ENCODE data around the gene SCAPER. TPM values are rescaled to one million over a fixed set of nuclear protein-coding genes. Genes with fewer than 3 reads are reported as not detected.

The SCAPER gene
- total RNA-seq, 1 experiment from 2014 or later = 7.4 TPM

GRCh38 chr15:76340803-76341365 lies 564.3 kb downstream of the SCAPER start:
- WGBS (ENCODE audit: extremely low coverage, insufficient read length, low lambda C conversion rate) = no CpG with 5 or more reads among the region's 35 CpGs
- H3K9ac ChIP-seq (ENCODE audit: extremely low read depth, insufficient read length, low read length) = no peak overlapping the region
- DNase-seq = peak; percentile 40

More at GRCh38 chr15:76340803-76341365, 564.3 kb downstream of the SCAPER start:
- Histone ChIP-seq H3K23ac (ENCODE audit: insufficient read length, low read depth, low read length) (no peak overlapping the region), H3K56ac (ENCODE audit: insufficient read length, low read depth, low read length) (no peak overlapping the region), H3K23me2 (ENCODE audit: insufficient read length, low read depth, low read length, poor library complexity, severe bottlenecking) (peaks cover 7% of the 10 kb centered on the region), H3K27ac (ENCODE audit: insufficient read length, low read depth, low read length) (no peak overlapping the region), H3K79me2 (ENCODE audit: insufficient read depth, low read length) (no peaks in the 10 kb centered on the region), H3K14ac (ENCODE audit: insufficient read depth, low read length) (no peak overlapping the region; the same call in 1 of the 2 replicates), H3K27me3 (ENCODE audit: insufficient read depth, low read length) (peaks cover 80% of the 10 kb centered on the region), H2BK120ac (ENCODE audit: low read depth, low read length, poor library complexity, severe bottlenecking) (no peak overlapping the region), H3T11ph (ENCODE audit: low read length) (no peak overlapping the region), H2BK20ac (ENCODE audit: low read depth, low read length, poor library complexity, severe bottlenecking) (no peak overlapping the region), H3K4me2 (ENCODE audit: insufficient read depth, insufficient read length, low read length) (peak overlapping the region; percentile 51), H3K9me3 (ENCODE audit: control insufficient read depth, low read depth, low read length) (no peaks in the 10 kb centered on the region), H2AFZ (ENCODE audit: low read length) (no peak overlapping the region), H3K79me1 (ENCODE audit: insufficient read depth, low read depth, low read length, poor library complexity, severe bottlenecking) (no peaks in the 10 kb centered on the region), H4K91ac (ENCODE audit: insufficient read length, low read depth, low read length) (no peak overlapping the region), H3K4ac (ENCODE audit: low read depth, low read length) (no peak overlapping the region), H4K20me1 (ENCODE audit: control insufficient read depth, insufficient read depth, insufficient read length) (no peaks in the 10 kb centered on the region), H2BK12ac (ENCODE audit: insufficient read length, low read depth, low read length) (no peak overlapping the region), H2AK5ac (ENCODE audit: insufficient read length, low read length) (no peak overlapping the region), H4K8ac (replicated peaks; ENCODE audit: insufficient read length, low read depth, low read length) (no peak overlapping the region), H2BK5ac (ENCODE audit: insufficient read length, low read length) (no peak overlapping the region), H4K5ac (ENCODE audit: insufficient read length, low read depth, low read length) (no peak overlapping the region), H3K4me1 (ENCODE audit: insufficient read depth, low read length) (peaks cover 3% of the 10 kb centered on the region; the same call in 1 of the 2 replicates), H3K18ac (ENCODE audit: insufficient read length, low read depth, low read length) (no peak overlapping the region), H2BK15ac (ENCODE audit: low read depth, low read length) (no peak overlapping the region)
- H3K27me3 Mint-ChIP-seq (ENCODE audit: low read depth) = peaks cover 98% of the 10 kb centered on the region
- peaks cover 26 to 52% of the 10 kb centered on the region in 2 experiments for H3K4me1 Mint-ChIP-seq
- peak overlapping the region; percentile 45 to 88 for H3K4me3 Mint-ChIP-seq
- peak; percentile 51; the same call in 2 of the 3 replicates for TF ChIP-seq CTCF (conservative IDR thresholded peaks at IDR 0.05)
- peaks cover 0 to 2% (median 0%) of the 10 kb centered on the region in 3 experiments; a peak in 1 of 7 replicates for H3K36me3 Mint-ChIP-seq (ENCODE audit: insufficient read depth in 1 of 3, low read depth in 3 of 3)
- no peak overlapping the region for H3K27ac Mint-ChIP-seq
- peaks cover 6 to 19% of the 10 kb centered on the region in 2 experiments; a peak in 4 of 5 replicates for H3K9me3 Mint-ChIP-seq

Data from H9 (cell line).